Measurements from ENCODE around the gene TIGD6. TPM values are rescaled to one million over a fixed set of nuclear protein-coding genes. Genes with fewer than 3 reads are reported as not detected.

TIGD6 gene
- total and polyA plus RNA-seq, 9 of the 15 experiments (the other 6 are each of a cell fraction or from before 2014, with no cell fraction given): 1.8 to 6.3 (median 3.9) TPM

DNA sequence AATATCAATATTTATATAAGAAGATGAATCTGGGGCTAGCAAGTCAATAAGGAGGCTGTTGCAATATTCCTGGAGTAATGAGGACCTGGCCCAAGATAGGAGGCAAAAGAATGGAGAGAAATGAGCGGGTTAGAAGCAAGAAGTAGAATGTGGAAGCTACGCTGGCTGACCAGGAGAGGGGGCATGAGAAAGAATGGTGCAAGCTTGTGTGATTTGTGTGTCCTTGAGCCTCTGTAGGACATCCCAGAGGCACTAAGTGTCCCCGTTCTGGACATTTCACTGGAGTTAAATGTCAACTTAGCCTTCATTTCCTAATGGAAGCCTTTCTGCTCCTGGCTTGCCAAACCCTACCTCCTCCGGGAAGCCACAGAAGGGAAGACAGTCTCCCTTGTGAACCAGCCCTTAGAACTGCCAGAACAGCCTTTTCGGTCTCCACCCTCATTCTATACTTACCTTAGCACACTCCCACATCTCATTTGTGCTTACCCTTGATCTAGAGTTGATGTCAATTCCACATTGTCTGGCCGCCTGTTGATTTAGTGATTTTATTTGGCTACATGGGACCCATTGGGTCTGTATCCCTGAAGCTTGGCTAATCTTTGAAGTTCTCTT is 49.2 kb downstream of the TIGD6 start (continued):
- TF ChIP-seq, protein P1, sequence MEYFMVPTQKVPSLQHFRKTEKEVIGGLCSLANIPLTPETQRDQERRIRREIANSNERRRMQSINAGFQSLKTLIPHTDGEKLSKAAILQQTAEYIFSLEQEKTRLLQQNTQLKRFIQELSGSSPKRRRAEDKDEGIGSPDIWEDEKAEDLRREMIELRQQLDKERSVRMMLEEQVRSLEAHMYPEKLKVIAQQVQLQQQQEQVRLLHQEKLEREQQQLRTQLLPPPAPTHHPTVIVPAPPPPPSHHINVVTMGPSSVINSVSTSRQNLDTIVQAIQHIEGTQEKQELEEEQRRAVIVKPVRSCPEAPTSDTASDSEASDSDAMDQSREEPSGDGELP (CRISPR knock-in tag; IDR thresholded peaks at IDR 0.05; ENCODE audit: borderline replicate concordance): no peak
- TF ChIP-seq NCOR1 (IDR thresholded peaks at IDR 0.05) (no peak), ATF7 (IDR thresholded peaks at IDR 0.05) (peak; percentile 1; the same call in 1 of the 2 replicates), FOSL1 (tag; conservative IDR thresholded peaks at IDR 0.05) (no peak), JUND (IDR thresholded peaks at IDR 0.05; ENCODE audit: borderline replicate concordance, low read depth, low read length) (peak; percentile 31; the same call in 1 of the 2 replicates), JUND (tag; IDR thresholded peaks at IDR 0.05; ENCODE audit: borderline replicate concordance, low read depth, low read length) (no peak; the same call in 2 of the 3 replicates), ZNF766 (CRISPR knock-in tag; conservative IDR thresholded peaks at IDR 0.05) (0 out of 2 replicates have a peak, but pooled peaks have one; percentile 16), SMC3 (conservative IDR thresholded peaks at IDR 0.05; ENCODE audit: insufficient read depth, low read depth, low read length) (0 out of 2 replicates have a peak, but pooled peaks have one; percentile 26), ZNF830 (CRISPR knock-in tag; IDR thresholded peaks at IDR 0.05) (no peak), TRIM24 (IDR thresholded peaks at IDR 0.05) (no peak), TOE1 (IDR thresholded peaks at IDR 0.05; ENCODE audit: borderline replicate concordance) (peak; percentile 24; the same call in 1 of the 2 replicates), TOE1 (CRISPR knock-in tag; IDR thresholded peaks at IDR 0.05; ENCODE audit: borderline replicate concordance, low read depth) (no peak), RAD21 (CRISPR knock-in tag; conservative IDR thresholded peaks at IDR 0.05 in 1 of 2, IDR thresholded peaks at IDR 0.05 in 1 of 2) (peak; percentile 19 to 55; a peak in 3 of 4 replicates), ZNF121 (CRISPR knock-in tag; conservative IDR thresholded peaks at IDR 0.05) (no peak), ERF (CRISPR knock-in tag; IDR thresholded peaks at IDR 0.05) (no peak), ZNF146 (CRISPR knock-in tag; IDR thresholded peaks at IDR 0.05; ENCODE audit: unreplicated experiment) (no peak), STAG1 (CRISPR knock-in tag; IDR thresholded peaks at IDR 0.05; ENCODE audit: borderline replicate concordance) (no peak), ZNF140 (CRISPR knock-in tag; IDR thresholded peaks at IDR 0.05) (no peak), CREBBP (IDR thresholded peaks at IDR 0.05; ENCODE audit: low read depth, low read length) (no peak), CXXC5 (CRISPR knock-in tag; IDR thresholded peaks at IDR 0.05) (0 out of 2 replicates have a peak, but pooled peaks have one; percentile 14)
- TF ChIP-seq, protein P2, sequence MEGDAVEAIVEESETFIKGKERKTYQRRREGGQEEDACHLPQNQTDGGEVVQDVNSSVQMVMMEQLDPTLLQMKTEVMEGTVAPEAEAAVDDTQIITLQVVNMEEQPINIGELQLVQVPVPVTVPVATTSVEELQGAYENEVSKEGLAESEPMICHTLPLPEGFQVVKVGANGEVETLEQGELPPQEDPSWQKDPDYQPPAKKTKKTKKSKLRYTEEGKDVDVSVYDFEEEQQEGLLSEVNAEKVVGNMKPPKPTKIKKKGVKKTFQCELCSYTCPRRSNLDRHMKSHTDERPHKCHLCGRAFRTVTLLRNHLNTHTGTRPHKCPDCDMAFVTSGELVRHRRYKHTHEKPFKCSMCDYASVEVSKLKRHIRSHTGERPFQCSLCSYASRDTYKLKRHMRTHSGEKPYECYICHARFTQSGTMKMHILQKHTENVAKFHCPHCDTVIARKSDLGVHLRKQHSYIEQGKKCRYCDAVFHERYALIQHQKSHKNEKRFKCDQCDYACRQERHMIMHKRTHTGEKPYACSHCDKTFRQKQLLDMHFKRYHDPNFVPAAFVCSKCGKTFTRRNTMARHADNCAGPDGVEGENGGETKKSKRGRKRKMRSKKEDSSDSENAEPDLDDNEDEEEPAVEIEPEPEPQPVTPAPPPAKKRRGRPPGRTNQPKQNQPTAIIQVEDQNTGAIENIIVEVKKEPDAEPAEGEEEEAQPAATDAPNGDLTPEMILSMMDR (IDR thresholded peaks at IDR 0.05 in 2 of 3, conservative IDR thresholded peaks at IDR 0.05 in 1 of 3; ENCODE audit: insufficient read depth in 2 of 3, low read depth in 1 of 3, low read length in 3 of 3): peak; percentile 56 to 61 (median 58); a peak in 5 of 6 replicates
- TF ChIP-seq, protein P3, sequence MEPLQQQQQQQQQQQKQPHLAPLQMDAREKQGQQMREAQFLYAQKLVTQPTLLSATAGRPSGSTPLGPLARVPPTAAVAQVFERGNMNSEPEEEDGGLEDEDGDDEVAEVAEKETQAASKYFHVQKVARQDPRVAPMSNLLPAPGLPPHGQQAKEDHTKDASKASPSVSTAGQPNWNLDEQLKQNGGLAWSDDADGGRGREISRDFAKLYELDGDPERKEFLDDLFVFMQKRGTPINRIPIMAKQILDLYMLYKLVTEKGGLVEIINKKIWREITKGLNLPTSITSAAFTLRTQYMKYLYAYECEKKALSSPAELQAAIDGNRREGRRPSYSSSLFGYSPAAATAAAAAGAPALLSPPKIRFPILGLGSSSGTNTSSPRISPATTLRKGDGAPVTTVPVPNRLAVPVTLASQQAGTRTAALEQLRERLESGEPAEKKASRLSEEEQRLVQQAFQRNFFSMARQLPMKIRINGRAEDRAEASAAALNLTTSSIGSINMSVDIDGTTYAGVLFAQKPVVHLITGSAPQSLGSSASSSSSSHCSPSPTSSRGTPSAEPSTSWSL (CRISPR knock-in tag; IDR thresholded peaks at IDR 0.05; ENCODE audit: borderline replicate concordance): no peak
